GM20000 (cell line): ENCODE measurements around the gene GRAMD4.
A peak's percentile ranks its signal among the peaks of the same experiment; 100 is the strongest.

Source experiments
- DNase-seq: peaks from one replicate; pipeline ENCODE4 v3.0.0; 2012; ENCODE audit warnings: low spot score
- TF ChIP-seq, protein P1 (sequence below): IDR thresholded peaks from 2 replicates; pipeline ENCODE4 v1.5.1; 2012; ENCODE audit warnings: mild to moderate bottlenecking, control low read depth; ENCODE audit errors: extremely low read depth, missing control alignments

Gene GRAMD4

DNA sequence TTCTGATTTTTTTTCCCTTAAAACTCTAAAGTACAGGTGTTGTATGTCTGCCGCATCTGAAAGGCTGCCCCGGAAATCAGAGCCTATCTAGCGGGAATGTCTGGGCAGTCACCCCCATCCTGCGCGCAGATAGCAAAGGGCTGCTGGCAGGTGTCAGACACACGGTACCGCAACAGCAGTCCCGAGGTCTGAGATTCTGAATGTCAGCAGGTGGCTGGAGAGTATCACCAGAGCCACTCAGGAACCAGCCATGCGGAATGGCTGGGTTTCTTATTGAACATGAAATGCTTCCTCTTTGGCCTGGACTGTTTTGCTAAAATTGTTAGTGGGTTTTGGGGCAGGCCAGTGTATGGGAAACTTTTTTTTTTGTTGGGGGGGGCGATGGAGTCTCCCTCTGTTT lies 64.5 kb downstream of the GRAMD4 start:
- DNase-seq, result peak; percentile 90
- TF ChIP-seq, protein P1, sequence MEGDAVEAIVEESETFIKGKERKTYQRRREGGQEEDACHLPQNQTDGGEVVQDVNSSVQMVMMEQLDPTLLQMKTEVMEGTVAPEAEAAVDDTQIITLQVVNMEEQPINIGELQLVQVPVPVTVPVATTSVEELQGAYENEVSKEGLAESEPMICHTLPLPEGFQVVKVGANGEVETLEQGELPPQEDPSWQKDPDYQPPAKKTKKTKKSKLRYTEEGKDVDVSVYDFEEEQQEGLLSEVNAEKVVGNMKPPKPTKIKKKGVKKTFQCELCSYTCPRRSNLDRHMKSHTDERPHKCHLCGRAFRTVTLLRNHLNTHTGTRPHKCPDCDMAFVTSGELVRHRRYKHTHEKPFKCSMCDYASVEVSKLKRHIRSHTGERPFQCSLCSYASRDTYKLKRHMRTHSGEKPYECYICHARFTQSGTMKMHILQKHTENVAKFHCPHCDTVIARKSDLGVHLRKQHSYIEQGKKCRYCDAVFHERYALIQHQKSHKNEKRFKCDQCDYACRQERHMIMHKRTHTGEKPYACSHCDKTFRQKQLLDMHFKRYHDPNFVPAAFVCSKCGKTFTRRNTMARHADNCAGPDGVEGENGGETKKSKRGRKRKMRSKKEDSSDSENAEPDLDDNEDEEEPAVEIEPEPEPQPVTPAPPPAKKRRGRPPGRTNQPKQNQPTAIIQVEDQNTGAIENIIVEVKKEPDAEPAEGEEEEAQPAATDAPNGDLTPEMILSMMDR, result no peak

DNA sequence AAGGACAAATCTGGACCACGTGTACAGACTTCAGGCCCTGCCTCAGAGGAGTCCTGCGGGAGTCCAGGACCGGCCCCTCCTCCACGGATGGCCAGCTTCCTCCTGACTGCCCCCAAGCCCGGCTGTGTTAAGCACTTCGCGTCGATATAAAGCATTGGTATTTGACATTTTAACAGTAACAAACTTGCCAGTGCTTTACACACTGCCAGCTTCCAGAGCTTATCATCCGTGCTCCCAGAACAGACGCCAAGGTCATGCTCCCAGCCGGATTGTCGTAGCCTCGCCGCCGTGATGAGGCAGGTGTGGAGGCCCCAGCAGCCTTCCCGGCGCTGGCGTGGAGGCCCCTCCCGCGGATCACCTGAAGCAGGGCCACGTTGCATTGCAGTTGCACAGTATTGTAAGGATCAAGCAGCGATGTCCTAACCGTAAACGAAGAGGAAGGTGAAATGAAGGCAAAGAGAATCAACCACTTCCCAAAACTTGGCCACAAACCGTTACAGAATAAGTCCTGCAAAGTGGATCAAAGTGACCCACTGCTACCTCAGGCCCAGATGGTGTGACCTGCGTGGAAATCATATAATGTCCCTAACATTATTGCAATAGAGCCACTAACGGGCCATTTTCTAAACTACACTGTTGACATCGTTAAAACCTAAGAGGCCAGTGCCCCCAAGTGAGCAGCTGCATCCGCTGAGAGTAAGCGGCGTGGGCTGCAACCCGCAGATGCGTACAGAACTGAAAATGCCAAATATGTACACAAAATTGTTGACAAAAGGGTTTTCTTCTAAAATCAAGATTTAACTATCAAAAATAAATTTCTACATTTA lies 66.2 kb downstream of the GRAMD4 start:
- TF ChIP-seq, protein P1, result peak; percentile 27
- DNase-seq, result no peak

DNA sequence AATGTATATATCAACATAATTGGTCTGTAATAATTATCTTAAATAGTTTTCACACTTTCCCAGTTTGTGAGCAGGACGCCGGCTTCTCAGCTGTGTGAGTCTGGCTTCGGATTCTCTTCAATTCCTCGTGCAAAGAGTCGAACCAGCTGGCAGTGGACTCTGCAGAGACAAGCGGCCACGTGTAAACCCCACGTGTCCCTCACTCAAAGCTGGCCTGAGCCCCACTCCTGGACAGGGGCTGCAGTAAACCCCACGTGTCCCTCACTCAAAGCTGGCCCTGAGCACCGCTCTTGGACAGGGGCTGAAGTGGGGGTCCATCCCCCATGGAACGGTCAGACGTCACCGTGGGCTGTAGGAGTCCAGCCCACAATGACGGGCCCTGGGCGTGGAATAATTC lies 66.9 kb downstream of the GRAMD4 start:
- no peak for DNase-seq
- TF ChIP-seq, protein P1, result no peak

DNA sequence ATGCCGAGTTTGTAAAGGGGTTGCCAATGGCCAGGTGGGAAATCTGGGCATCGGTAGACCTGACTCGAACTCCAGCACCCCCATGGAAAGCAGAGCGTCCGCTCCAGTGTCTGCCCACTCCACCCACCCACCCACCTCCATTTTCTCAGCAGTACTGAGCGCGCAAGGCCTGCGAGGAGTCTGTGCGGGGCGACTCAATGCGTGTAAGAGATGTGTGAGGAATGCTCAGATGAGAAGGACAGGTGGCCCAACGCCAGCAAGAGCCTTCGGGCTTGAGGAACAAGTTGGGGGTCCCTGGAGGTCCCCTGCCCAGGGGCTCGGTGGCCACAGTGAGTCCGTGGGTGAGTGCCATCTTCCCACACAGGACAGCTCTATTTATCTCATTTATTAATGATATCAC lies 67.3 kb downstream of the GRAMD4 start:
- TF ChIP-seq, protein P1, result no peak
- DNase-seq, result no peak

DNA sequence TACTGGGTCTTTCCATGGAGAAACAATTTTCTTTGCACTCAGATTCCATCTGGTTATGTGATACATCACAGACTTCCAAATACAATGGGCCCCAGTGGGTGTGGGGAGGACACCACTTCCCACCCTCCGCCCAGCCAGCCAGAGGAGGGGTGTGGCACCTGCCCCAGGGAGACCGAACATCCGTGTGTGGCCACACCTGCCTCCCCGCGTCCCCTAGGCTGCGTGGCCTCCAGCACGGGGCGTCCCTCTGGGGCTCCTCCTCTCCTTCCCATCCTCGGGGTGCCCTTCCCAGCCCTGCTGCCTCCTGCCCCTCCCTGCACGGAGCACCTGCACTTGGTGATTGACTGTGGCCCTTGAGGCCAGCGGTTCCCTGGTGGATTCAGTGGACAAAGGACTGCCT lies 68.8 kb downstream of the GRAMD4 start:
- TF ChIP-seq, protein P1, result no peak
- no peak for DNase-seq

DNA sequence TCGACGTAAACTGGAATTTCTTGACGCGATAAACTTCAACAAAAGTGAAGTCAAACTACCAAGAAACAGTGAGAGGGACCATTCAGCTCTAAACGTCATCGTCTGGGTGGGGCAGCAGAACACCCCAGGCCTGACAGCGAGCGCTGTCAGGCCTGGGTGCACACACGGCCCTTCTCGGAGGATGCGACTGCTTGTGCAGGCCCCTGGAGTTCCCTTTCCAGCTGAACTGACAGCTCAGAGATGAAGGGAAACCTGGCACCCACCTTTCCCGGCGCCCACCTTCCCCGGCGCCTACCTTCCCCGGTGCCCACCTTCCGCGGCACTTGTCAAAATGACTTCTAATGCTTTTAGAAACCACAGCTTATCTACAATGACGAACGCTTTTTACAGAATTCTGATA lies 70.0 kb downstream of the GRAMD4 start:
- TF ChIP-seq, protein P1, result no peak
- no peak for DNase-seq

DNA sequence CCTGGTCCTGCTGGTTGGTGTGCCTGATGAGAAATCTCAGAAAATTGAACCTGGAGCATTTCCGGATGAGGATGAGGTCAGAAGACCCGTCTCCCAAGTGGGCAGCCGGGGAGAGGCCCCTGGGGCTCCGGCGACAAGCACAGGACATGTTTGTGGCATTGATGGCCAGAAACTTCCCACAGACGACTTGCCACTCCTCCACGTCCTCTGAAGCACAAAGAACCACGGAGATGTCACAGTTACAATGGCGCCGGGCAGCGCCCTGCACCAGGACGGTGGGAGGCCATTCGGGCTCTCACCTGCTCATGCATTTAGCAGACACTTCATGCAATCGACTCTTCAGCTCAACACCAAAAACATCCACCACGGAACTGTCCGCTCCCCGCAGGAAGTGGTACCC lies 71.4 kb downstream of the GRAMD4 start:
- TF ChIP-seq, protein P1, result no peak
- DNase-seq, result no peak
